Calu3 (cell line): ENCODE data around the gene SHISA7. TPM values are rescaled to one million over a fixed set of nuclear protein-coding genes. Genes with fewer than 3 reads are reported as not detected.

Source experiments
- BruUV-seq: library from RNA; stranded (reverse); fragments of 400-500 nt; replicated peaks from 2 replicates; lab custom pipeline; 2021; lab: Mats Ljungman, UMichigan
- CTCF ChIA-PET: fragments of 300-600 bp; sonication (Branson Sonifier 250); formaldehyde crosslinking; loops from one replicate; lab custom pipeline; 2022; ENCODE audit warnings: antibody characterized with exemption; lab: Charles Lee
- DNase-seq: peaks from one replicate; pipeline ENCODE4 v3.0.0; 2022
- H3K27ac Mint-ChIP-seq: one replicate; pipeline ENCODE4 v1.8.0; 2022; ENCODE audit warnings: mixed read lengths; ENCODE audit not compliant: unreplicated experiment
- H3K27me3 Mint-ChIP-seq: one replicate; pipeline ENCODE4 v1.8.0; 2022; ENCODE audit warnings: mixed read lengths; ENCODE audit not compliant: unreplicated experiment
- H3K36me3 Mint-ChIP-seq: one replicate; pipeline ENCODE4 v1.8.0; 2022; ENCODE audit warnings: mild to moderate bottlenecking, moderate library complexity, mixed read lengths; ENCODE audit not compliant: insufficient read depth, unreplicated experiment
- H3K4me1 Mint-ChIP-seq: one replicate; pipeline ENCODE4 v1.8.0; 2022; ENCODE audit warnings: mild to moderate bottlenecking, low read depth, mixed read lengths; ENCODE audit not compliant: unreplicated experiment
- H3K4me3 Mint-ChIP-seq: one replicate; pipeline ENCODE4 v1.8.0; 2022; ENCODE audit warnings: mild to moderate bottlenecking, low read depth, moderate library complexity, mixed read lengths; ENCODE audit not compliant: unreplicated experiment
- H3K9me3 Mint-ChIP-seq: one replicate; pipeline ENCODE4 v1.8.0; 2022; ENCODE audit warnings: low read depth, mixed read lengths; ENCODE audit not compliant: unreplicated experiment
- CTCF ChIP-seq: fragments of 200-600 bp; IDR thresholded peaks from one replicate; pipeline ENCODE4 v1.8.0; 2022; ENCODE audit warnings: antibody characterized with exemption; ENCODE audit not compliant: unreplicated experiment
- intact Hi-C: fragments of 100-400 bp; cut with micrococcal nuclease; formaldehyde crosslinking; loops from one replicate; pipeline ENCODE4 v1.10.0; 2022; ENCODE audit not compliant: unreplicated experiment
- total RNA-seq: library from RNA; stranded (reverse); gene quantifications from 2 replicates; pipeline ENCODE4 v1.2.3, GENCODE V29; 2022

The SHISA7 gene
- total RNA-seq, 1 experiment from 2014 or later = not detected

GRCh38 chr19:55482967-55483705 lies 40.0 kb upstream of the SHISA7 start:
- CTCF ChIA-PET = no interaction called here

GRCh38 chr19:55482156-55482961 lies 39.3 kb upstream of the SHISA7 start:
- H3K27me3 Mint-ChIP-seq = no peaks in the 10 kb centered on the region
- CTCF ChIA-PET = no interaction called here
- BruUV-seq = no TSS peak
- no peak for TF ChIP-seq CTCF
- H3K27ac Mint-ChIP-seq = no peak overlapping the region
- DNase-seq = no peak
- H3K4me3 Mint-ChIP-seq = no peak overlapping the region
- intact Hi-C loops = no loop called here
- peaks cover 63% of the 10 kb centered on the region for H3K36me3 Mint-ChIP-seq
- H3K9me3 Mint-ChIP-seq = no peaks in the 10 kb centered on the region
- H3K4me1 Mint-ChIP-seq = peaks cover 37% of the 10 kb centered on the region

More at GRCh38 chr19:55482967-55483705, 40.0 kb upstream of the SHISA7 start:
- H3K27ac Mint-ChIP-seq = peak overlapping the region; percentile 22
- intact Hi-C loops = no loop called here
- no peaks in the 10 kb centered on the region for H3K27me3 Mint-ChIP-seq
- no peak for DNase-seq
- H3K4me1 Mint-ChIP-seq = peaks cover 30% of the 10 kb centered on the region
- no peaks in the 10 kb centered on the region for H3K9me3 Mint-ChIP-seq
- no TSS peak for BruUV-seq
- TF ChIP-seq CTCF = no peak
- peaks cover 64% of the 10 kb centered on the region for H3K36me3 Mint-ChIP-seq
- H3K4me3 Mint-ChIP-seq = peak overlapping the region; percentile 64

GRCh38 chr19:55481794-55482155 lies 38.7 kb upstream of the SHISA7 start:
- intact Hi-C loops = no loop called here
- no TSS peak for BruUV-seq
- H3K4me1 Mint-ChIP-seq = peaks cover 37% of the 10 kb centered on the region
- DNase-seq = no peak
- TF ChIP-seq CTCF = no peak
- H3K36me3 Mint-ChIP-seq = peaks cover 63% of the 10 kb centered on the region
- H3K4me3 Mint-ChIP-seq = no peak overlapping the region
- H3K9me3 Mint-ChIP-seq = no peaks in the 10 kb centered on the region
- CTCF ChIA-PET = no interaction called here
- H3K27me3 Mint-ChIP-seq = no peaks in the 10 kb centered on the region
- H3K27ac Mint-ChIP-seq = no peak overlapping the region

GRCh38 chr19:55481148-55481793 lies 38.2 kb upstream of the SHISA7 start:
- intact Hi-C loops = no loop called here
- Mint-ChIP-seq H3K4me3 (no peak overlapping the region), H3K27me3 (no peaks in the 10 kb centered on the region), H3K4me1 (peaks cover 35% of the 10 kb centered on the region), H3K36me3 (peaks cover 67% of the 10 kb centered on the region), H3K9me3 (no peaks in the 10 kb centered on the region), H3K27ac (no peak overlapping the region)
- no peak for TF ChIP-seq CTCF
- no peak for DNase-seq
- CTCF ChIA-PET = no interaction called here
- no TSS peak for BruUV-seq
